ENCODE measurements around the gene KATNBL1.
A peak's percentile ranks its signal among the peaks of the same experiment; 100 is the strongest.

- TF ChIP-seq CTCF (conservative IDR thresholded peaks at IDR 0.05; ENCODE audit: low read depth in 2 of 2) (peak; percentile 3 to 18; a peak in 1 of 4 replicates), ZNF114 (CRISPR knock-in tag; IDR thresholded peaks at IDR 0.05) (no peak), EZH2phosphoT487 (IDR thresholded peaks at IDR 0.05; ENCODE audit: unreplicated experiment) (no peak), REST (IDR thresholded peaks at IDR 0.05; ENCODE audit: unreplicated experiment) (no peak), POLR2AphosphoS5 (IDR thresholded peaks at IDR 0.05; ENCODE audit: low read depth) (no peak), EZH2 (IDR thresholded peaks at IDR 0.05; ENCODE audit: low read depth, unreplicated experiment) (no peak), ZNF462 (CRISPR knock-in tag; IDR thresholded peaks at IDR 0.05) (no peak), CREB1 (CRISPR knock-in tag; IDR thresholded peaks at IDR 0.05; ENCODE audit: low read depth) (no peak), STAT1 (IDR thresholded peaks at IDR 0.05; ENCODE audit: unreplicated experiment) (no peak), ZNF331 (CRISPR knock-in tag; IDR thresholded peaks at IDR 0.05; ENCODE audit: low read depth) (no peak)
Observed at GRCh38 chr15:34160735-34161134, 49.2 kb downstream of the KATNBL1 start.
